H1 (cell line): ENCODE measurements around the gene CAPN2. TPM values are rescaled to one million over a fixed set of nuclear protein-coding genes. Genes with fewer than 3 reads are reported as not detected.

Source experiments
- HDAC2 ChIP-seq, 2 experiments: fragments of 300-600 bp in 1 of 2; sonication (generic) in 1 of 2; IDR thresholded peaks; 2 replicates each; pipeline ENCODE4 v1.6.1; 2011 to 2012; ENCODE audit warnings: low read depth in 2 of 2, low read length in 2 of 2, mild to moderate bottlenecking in 2 of 2, moderate library complexity in 2 of 2, borderline replicate concordance in 1 of 2, inconsistent platforms in 1 of 2
- SAP30 ChIP-seq: fragments of 300-600 bp; sonication (generic); IDR thresholded peaks from 2 replicates; pipeline ENCODE4 v1.7.1; 2012; ENCODE audit warnings: low read length, moderate library complexity, mild to moderate bottlenecking, inconsistent platforms; ENCODE audit not compliant: insufficient read depth, insufficient replicate concordance
- SUZ12 ChIP-seq: fragments of 200-600 bp; sonication (generic); IDR thresholded peaks from 2 replicates; pipeline ENCODE4 v1.6.1; 2012; ENCODE audit warnings: mild to moderate bottlenecking, inconsistent platforms, low read length, moderate library complexity, mixed read lengths
- polyA plus RNA-seq, 7 experiments: library from polyadenylated mRNA; depleted of rRNA in 3 of 7; stranded (reverse) in 5 of 7; unstranded in 2 of 7; fragments of >200 nt in 5 of 7; fragments of 200-250 nt in 2 of 7; gene quantifications; 1 replicate in 5 of 7; 2 replicates in 1 of 7; 4 replicates in 1 of 7; pipeline versions ENCODE4 v1.2.1 to v1.2.3, GENCODE V29; 2011 to 2013; ENCODE audit warnings: missing spikeins in 2 of 7, mixed read lengths in 2 of 7
- total RNA-seq: library from RNA; stranded (reverse); fragmentation: NEBNext Ultra II Directional; extraction: Animal tissue kit (Norgen Biotek cat#: 25700); gene quantifications from 2 replicates; pipeline ENCODE4 v1.2.1, GENCODE V29; 2021
- TF ChIP-seq, protein P1 (sequence below): IDR thresholded peaks from 2 replicates; pipeline ENCODE4 v1.6.1; 2012; ENCODE audit warnings: inconsistent platforms
- TF ChIP-seq, protein P2 (sequence below): IDR thresholded peaks from 2 replicates; pipeline ENCODE4 v1.6.1; 2012; ENCODE audit warnings: inconsistent platforms

The CAPN2 gene
- total and polyA plus RNA-seq, 2 of the 8 experiments (the other 6 are each of a cell fraction or from before 2014, with no cell fraction given): 9.2 to 10.3 TPM

DNA sequence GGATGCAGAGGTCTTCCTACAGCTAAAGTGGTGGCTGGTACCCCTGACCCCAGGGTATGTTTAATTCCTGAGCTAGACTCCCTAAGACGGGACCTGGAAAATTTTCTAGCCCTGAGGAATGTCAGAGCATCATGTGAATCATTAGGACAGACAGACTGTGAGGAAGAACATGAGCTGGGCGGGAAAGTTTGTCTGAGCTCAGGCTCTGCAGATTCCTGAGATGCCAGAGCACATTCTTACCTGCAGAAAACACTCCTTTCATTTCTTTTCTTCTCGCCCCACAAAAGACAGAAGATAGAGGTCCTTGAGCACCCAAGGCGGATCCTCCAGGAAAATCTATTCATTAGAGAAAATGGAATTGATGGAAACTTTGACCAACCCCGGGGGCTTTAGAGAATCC is 6.5 kb downstream of the CAPN2 start (continued):
- TF ChIP-seq, protein P1, sequence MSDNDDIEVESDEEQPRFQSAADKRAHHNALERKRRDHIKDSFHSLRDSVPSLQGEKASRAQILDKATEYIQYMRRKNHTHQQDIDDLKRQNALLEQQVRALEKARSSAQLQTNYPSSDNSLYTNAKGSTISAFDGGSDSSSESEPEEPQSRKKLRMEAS: no peak
- TF ChIP-seq SUZ12 (no peak), SAP30 (no peak), HDAC2 (IDR thresholded peaks at IDR 0.05; ENCODE audit: borderline replicate concordance in 1 of 2, low read depth in 2 of 2, low read length in 2 of 2) (peak in 1 of 2 experiments; percentile 46; a peak in 1 of 4 replicates)
- TF ChIP-seq, protein P2, sequence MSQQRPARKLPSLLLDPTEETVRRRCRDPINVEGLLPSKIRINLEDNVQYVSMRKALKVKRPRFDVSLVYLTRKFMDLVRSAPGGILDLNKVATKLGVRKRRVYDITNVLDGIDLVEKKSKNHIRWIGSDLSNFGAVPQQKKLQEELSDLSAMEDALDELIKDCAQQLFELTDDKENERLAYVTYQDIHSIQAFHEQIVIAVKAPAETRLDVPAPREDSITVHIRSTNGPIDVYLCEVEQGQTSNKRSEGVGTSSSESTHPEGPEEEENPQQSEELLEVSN: peak; percentile 53; the same call in 1 of the 2 replicates
